GM18870 (cell line): ENCODE measurements around the gene CGB3.
"Not testable (repeated sequence)": the region's sequence is repeated elsewhere in the genome, so short reads cannot be mapped to it uniquely, and the experiment has no call there.

Experiments used
- ATAC-seq: cut with Tn5 transposase; IDR thresholded peaks from one replicate; pipeline ENCODE4 v1.9.1; 2021; ENCODE audit warnings: moderate library complexity; ENCODE audit not compliant: unreplicated experiment

The CGB3 gene

DNA sequence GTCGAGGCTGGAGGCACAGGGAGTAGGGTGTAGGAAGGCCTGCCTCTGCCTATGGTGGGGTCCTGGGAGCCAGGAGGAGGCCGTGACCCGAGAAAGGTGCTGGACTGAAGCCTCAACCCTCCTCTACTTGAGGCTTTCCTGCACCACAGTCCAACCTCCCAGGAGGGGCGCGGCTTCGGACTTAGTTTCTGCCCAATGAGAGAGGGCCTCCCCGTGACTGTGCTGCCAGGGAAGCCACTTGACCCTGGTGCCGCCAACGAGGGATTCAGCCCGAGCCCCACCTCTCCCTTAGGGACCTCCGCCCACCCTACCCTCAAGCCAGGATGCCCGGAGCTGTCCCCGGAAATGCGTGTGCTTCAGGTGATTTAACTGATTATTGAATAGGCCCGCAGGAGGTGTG, at the start of gene CGB3:
TSS of gene CGB3 (minus strand) at position 101 of the 400 bp plus-strand sequence. CDS start 362 bp downstream, outside the sequence.
- ATAC-seq, result not testable (repeated sequence)

DNA sequence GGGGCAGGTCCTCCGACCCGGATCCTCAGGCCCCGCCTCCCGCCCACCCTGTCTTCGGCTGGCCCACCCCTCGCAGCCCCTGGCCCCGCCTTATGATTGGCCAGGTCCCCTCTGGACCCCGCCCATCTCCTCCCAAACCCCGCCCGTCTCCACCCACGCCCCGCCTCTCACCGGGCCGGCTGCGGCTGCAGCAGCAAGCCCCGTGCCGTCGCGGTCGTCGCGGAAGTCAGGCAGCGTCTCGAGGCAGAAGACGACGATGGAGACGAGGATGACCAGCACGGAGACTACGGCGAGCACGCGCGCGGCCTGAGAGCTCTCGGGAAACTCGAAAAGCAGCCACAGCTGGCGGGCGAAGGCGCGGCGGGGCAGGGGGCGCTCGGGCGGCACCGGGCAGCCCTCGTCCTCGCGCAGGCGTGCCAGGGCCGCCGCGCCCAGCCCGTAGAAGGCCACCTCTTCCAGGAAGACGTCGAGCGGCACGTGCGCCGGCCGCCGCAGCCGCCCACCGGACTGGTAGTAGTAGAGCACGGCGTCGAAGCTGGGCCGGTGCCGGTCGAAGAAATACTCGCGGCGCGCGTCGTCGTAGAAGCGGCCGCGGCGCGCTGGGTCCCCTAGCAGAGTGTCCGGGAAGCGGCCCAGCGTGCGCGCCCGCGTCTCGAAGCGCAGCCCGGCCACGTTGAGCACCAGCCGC, 47.9 kb upstream of the CGB3 start:
- ATAC-seq, result no peak

DNA sequence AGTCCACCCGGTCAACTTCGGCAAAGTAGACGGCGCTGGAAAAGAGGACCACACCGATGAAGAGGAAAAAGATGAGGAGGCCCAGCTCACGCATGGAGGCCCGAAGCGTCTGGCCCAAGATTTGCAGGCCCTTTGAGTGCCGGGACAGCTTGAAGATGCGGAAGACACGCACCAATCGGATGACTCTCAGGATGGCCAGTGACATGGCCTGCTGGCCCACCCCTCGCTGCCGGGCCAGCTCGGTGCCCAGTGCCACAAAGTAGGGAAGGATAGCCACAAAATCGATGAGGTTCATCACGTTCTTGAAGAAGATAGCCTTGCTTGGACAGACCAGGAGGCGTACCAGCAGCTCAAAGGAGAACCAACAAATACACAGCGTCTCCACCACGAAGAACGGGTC, 46.3 kb upstream of the CGB3 start:
- no peak for ATAC-seq

DNA sequence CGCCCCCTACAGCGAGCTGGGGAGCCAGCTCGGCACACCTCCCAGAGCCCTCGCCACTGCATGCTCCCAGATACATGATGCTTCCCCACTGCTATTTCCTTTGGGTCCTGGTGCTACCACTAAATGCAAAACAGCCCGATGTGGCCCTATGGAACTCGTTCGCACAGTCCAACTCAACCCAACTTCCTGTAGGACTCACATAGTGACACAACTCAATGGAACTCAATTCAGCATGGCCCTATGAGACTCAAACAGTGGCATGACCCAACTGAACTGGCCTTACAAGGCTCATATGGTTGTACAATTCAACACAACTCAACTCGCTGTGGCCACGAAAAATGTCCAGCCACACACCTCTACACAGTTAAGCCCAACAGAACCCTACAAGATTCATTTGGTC, 44.9 kb upstream of the CGB3 start:
- no peak for ATAC-seq

DNA sequence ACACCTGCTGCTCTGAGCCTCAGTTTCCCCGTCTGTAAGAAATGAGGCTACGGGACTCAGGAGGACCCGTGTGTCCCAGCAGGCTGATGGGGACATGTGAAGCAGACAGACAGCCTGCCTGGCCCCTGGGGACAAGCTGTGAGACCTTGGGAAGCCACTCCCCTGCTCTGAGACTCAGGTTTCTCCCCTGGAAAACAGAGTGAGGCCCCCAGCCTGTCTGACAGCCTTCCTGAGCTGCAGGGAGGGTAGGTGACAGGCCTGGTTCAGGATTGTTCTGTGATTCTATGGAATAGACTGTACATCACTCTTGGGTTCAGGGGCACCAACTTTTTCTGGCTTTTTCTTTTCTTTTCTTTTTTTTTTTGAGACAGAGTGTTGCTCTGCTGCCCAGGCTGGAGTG, 43.4 kb upstream of the CGB3 start:
- no peak for ATAC-seq

DNA sequence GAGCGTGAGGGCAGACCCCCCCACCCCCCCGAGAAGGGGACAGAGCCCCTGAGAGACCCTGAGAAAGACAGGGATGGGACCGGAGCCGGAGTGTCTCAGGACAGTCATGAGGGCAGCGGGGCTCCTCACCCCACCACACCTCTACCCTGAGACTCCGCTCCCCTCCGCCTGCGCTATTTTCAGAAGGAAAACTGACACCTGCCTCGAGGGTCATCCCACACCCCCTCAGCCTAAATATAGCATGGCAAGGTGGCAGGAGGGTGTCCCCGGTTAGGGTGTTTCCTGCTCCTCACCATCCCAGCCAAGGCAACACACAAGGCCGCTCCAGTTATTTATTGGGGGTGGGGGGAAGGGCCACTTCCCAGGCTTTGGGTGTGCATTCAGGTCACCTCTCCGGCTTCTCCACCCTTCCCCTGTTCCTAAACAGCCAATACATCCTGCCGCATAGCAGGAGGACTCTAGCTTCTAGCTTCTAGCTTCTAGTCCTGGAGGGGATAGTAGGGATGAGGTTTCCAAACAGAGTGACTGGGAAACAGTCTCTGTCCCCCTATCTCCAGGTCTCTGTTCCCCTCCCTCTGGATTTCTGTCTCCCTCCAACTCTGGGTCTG, 41.9 kb upstream of the CGB3 start:
- no peak for ATAC-seq

DNA sequence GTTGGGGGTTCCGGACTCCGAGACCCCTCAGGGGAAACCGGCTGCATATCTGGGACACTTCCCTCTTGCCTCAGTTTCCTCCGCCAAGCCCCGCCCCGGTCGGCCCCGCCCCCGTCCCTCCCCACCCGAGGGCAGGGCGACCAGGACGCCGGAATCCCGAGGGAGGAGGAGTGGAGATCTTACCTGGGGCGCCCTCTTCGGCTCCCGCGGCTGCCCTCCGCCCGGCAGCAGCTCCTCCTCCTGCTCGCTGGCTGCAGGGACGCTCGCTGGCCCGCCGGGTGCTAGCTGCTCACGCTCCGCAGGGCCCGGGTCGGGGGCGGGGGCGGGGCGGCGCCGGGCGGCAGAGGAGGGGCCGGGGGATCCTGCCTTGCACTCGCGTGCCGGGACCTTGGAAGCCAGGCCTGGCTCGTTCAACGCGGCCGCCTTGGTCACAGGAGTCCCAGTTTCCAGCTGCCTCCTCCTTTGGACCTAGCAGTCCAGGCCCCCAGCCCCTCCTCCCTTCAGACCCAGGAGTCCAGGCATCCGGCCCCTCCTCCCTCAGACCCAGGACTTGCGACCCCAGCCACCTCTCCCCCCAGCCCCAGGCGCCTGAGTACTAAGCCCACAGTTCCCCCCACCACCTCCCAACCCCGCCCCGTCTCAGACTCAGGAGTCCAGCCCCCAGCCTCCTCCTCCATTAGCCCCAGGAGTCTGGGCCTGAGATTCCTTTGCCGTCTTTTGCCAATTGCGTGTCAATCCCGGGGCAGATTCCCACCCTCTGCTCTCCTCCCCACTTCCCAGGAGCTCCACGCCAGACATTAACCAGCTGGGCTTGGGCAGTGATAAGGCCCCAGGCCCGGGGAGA, 40.9 kb upstream of the CGB3 start, which contains the start of gene NTF4:
TSS of gene NTF4 (minus strand) at position 51 of the 844 bp plus-strand sequence. CDS start 2,821 bp downstream, outside the sequence.
- no peak for ATAC-seq

DNA sequence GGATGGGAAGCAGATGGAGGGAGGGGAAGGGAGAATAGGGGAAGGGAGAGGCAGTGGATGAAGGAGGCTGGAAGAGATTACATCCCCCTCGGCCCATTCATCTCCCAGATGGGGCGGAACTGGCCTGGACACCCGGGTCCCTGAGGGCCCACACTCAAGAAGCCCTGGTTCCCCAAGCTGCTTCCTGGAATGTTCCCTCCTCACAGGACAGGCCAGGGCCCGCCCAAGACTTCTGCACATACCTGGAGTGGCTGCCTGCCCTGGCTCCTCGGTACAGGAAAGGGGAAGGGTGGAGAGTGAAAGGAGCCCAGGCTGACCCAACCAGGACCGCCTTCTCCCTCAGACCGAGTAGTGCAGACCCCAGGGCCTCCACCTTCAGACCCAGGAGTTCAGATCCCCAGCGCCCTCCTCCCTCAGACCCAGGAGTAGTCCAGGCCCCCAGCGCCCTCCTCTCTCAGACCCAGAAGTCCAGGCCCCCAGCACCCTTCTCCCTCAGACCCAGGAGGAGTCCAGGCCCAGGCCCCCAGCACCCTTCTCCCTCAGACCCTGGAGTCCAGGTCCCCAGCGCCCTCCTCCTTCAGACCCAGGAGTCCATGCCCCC, 40.0 kb upstream of the CGB3 start:
- ATAC-seq, result no peak

DNA sequence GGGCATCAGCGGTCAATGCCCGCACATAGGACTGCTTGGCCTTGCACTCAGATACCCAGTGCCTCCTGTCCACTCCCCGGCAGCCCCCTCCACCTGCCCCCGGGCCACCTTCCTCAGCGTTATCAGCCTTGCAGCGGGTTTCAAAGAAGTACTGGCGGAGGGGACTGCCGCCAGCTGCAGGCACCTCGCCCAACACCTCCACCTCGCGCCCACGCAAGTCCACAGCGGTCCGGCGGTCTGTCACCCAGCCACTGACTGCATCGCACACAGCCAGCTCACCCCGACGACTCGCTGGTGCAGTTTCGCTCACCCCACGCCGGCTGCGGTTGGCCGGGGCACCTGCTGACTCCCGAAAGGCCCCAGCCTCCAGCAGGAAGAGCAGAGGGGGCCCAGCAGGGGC, 37.3 kb upstream of the CGB3 start:
- no peak for ATAC-seq

DNA sequence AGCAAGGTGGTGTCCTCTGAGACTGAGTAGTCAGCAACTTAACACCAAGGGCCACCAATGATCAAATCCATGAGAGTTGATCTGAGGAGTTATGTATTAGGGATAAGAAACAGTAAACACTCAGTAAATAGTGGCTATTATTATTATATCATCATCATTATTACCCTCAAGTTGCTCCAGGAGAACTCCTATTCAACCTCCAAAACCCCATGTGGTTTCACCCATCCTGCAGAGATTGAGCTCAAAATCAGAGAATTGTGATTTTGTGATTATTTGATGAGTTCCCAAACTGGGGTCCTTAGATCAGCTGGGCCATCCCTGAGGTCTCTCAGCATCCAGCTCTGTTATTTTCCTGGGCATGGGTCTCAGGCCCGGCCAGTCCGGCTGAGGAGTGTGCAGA, 36.9 kb upstream of the CGB3 start:
- no peak for ATAC-seq

DNA sequence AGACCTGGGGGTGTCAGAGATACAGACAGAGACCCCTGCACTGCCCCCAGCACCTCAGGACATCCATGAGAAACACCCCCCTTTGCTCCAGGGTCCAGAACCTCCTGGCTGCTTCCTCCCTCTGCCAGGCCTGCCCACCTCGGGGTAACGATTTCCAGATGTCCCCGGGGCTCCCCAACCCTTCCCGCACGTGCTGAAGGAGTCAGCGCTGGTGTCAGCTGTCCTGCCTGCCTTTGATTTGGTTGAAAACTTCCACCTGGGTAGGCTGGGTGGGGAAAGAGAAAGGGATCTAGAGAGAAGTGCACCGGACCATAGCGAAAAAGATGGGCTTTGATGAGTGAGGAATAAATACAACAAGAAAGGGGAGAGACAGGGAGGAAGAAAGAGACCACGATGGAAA, 34.9 kb upstream of the CGB3 start:
- ATAC-seq, result no peak

DNA sequence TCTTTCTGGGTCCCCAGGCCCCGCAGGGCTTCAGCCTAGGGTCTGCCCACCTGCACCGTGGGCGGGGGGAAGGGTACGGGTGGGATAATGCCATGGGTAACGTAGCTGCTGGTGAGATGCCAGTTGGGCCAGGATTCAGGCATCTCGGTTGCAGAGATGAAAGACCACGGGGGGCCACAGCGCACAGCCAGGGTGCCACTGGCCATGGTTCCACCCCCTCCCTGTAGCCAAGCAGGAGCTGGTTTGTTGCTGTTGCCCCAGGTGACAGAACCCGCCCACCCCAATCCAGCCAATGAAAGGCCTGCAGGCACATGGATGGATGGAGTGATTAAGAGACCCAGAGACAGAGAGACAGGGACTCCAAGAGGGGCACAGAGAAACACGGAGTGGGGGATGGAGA, 34.4 kb upstream of the CGB3 start:
- ATAC-seq, result no peak

DNA sequence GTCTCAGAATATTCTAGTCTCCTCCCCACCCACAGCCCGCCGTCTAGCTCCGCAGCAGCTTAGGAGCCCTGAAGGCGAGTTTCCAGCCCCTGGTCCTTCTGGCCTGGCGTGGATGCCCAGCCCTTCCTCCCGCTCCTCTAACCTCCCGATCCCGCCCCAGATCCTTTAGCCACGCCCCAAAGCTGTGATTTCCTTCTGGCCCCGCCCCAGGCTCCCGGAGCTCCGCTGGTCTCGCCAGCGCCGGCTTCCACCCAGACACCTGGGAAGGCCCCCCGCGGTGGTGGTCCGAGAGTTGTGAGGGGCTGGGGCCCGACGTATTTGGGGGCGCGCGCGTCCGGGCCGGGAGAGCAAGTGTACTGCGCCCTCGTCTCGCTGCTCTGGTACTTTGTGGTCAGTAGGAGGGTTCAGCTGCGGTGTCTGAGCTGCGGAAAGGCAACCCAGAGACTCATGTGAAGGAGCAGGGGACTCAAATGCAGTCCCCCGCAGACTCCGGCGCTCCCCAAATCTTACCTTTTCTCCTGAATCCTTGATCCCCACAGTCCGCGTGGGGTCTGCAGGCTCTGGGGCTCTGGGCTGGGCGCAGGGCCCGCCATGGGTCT, 33.6 kb upstream of the CGB3 start, which contains the start of gene CGB7:
TSS of gene CGB7 (minus strand) at position 114 of the 599 bp plus-strand sequence. CDS start 2,374 bp downstream, outside the sequence.
- no peak for ATAC-seq

DNA sequence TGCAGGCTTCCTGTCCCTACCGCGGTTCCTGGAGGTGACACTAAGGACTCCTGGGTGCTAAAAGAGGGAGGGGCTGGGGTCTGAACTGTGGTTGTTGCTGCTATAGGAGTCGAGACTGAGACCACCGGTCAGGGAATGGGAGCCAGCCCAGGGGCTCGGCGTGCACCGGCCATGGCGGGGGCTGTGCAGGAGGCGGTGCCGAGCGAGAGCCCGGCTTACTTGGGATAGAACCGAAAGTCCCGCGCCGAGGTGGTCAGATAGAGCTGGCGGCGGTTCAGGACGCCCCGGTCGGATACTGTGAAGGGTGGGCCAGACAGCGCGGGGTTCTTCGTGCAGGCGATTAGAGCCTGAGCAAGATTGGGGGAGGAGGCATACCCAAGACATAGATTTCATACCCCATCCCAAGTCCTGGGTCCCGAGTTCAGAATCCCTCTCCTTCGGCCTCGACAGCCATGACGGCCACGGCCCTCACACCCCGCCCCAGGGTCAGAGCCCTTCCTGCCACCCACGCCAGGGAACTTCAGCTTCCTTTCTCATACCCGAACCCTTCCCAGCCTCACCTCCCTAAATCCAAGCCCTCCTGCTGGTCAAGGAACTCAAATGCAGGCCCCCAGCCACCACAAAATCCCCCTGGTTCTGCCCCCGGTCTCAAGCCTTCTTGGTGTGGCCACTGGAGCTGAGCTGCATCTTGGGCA, 32.9 kb upstream of the CGB3 start:
- ATAC-seq, result not testable (repeated sequence)

DNA sequence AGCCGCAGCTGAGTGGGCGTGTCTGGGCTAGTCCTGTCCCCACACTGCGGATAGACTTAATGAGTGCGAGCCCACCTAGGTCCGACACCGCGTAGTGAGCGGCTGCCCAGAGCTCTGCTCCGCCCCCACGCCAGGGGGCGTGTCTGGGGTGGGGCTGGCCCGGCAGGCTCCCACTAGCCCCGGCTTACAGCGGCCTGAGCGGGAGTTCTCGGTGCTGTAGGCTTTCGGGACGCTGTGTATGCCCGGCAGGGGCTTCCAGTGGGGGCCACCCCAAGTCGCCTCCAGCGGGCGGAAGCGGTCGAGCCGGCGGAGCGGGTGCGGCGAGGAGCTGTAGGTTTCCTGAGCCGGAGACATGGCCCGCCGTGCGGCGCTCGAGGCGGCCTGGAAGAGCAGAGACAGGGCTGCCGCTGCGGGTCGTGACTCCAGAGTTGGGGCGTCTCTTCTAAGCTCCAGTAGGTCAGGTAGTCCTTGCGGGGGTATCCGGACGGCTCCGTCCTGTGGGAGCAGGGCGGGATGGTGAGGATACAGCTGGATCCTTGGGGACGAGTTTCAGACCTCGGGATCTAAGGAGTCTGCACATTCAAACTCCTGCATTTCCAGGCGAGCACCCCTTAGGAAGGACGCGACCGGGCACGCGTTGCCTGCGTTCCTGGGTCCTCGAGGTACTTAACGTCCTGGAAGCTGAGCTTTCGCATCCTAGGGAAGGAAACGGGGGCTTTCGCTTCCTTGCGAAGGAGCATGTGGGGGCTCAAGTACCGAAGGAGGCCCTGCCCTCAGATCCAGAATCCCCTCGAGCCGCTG, 32.2 kb upstream of the CGB3 start:
- no peak for ATAC-seq

DNA sequence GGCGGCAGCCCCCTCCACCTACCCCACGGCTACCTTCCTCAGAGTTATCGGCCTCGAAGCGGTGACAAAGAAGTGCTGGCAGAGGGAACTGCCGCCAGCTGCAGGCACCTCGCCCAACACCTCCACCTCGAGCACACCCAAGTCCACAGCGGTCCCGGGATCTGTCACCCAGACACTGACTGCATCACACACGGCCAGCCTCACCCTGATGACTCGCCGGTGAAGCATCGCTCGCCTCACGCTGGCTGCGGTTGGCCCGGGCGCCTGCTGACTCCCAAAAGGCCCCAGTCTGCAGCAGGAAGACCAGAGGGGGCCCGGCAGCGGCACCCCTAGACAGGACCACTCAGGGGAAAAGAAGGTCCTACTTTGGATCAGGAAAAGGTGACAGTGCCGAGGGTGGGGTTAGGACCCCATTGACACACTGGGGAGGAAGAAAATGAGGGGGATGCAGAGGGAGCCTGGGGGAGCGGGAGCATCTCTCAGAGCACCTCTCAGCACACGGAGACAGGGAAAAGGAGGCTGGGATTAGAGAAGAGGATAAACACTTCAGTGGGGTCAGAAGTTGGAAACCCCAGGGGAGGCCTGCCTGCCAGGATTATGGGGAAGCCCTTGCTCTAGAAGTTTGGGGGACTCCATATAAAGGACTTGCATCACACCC, 26.4 kb upstream of the CGB3 start:
- not testable (repeated sequence) for ATAC-seq

DNA sequence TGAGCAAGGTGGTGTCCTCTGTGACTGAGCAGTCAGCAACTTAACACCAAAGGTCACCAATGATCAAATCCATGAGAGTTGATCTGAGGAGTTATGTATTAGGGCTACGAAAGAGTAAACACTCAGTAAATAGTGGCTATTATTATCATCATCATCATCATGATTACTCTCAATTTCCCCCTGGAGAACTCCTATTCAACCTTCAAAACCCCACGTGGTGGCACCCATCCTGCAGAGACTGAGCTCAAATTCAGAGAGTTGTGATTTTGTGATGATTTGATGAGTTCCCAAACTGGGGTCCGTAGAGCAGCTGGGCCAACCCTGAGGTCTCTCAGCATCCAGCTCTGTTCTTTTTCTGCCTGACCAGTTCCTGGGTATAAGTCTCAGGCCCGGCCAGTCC, 25.7 kb upstream of the CGB3 start:
- ATAC-seq, result not testable (repeated sequence)

DNA sequence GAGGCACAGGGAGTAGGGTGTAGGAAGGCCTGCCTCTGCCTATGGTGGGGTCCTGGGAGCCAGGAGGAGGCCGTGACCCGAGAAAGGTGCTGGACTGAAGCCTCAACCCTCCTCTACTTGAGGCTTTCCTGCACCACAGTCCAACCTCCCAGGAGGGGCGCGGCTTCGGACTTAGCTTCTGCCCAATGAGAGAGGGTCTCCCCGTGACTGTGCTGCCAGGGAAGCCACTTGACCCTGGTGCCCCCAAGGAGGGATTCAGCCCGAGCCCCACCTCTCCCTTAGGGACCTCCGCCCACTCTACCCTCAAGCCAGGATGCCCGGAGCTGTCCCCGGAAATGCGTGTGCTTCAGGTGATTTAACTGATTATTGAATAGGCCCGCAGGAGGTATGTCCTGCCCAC, 24.9 kb upstream of the CGB3 start, which contains the start of gene CGB8:
TSS of gene CGB8 (minus strand) at position 101 of the 400 bp plus-strand sequence. CDS start 372 bp downstream, outside the sequence.
- not testable (repeated sequence) for ATAC-seq

DNA sequence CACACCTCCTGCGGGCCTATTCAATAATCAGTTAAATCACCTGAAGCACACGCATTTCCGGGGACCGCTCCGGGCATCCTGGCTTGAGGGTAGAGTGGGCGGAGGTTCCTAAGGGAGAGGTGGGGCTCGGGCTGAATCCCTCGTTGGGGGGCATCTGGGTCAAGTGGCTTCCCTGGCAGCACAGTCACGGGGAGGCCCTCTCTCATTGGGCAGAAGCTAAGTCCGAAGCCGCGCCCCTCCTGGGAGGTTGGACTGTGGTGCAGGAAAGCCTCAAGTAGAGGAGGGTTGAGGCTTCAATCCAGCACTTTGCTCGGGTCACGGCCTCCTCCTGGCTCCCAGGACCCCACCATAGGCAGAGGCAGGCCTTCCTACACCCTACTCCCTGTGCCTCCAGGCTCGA, 19.4 kb upstream of the CGB3 start, which contains the start of gene CGB5:
TSS of gene CGB5 (plus strand) at position 301 of the 400 bp plus-strand sequence. CDS start 362 bp downstream, outside the sequence.
- not testable (repeated sequence) for ATAC-seq
